NCI-H748 (cell line): Measurements from ENCODE around the gene CHRM4.
"Not testable (repeated sequence)": the region's sequence is repeated elsewhere in the genome, so short reads cannot be mapped to it uniquely, and the experiment has no call there.

ENCODE experiments used
- DNase-seq: peaks from one replicate; lab custom pipeline; 2025; ENCODE audit not compliant: unreplicated experiment; lab: John Stamatoyannopoulos, UW

The CHRM4 gene

DNA sequence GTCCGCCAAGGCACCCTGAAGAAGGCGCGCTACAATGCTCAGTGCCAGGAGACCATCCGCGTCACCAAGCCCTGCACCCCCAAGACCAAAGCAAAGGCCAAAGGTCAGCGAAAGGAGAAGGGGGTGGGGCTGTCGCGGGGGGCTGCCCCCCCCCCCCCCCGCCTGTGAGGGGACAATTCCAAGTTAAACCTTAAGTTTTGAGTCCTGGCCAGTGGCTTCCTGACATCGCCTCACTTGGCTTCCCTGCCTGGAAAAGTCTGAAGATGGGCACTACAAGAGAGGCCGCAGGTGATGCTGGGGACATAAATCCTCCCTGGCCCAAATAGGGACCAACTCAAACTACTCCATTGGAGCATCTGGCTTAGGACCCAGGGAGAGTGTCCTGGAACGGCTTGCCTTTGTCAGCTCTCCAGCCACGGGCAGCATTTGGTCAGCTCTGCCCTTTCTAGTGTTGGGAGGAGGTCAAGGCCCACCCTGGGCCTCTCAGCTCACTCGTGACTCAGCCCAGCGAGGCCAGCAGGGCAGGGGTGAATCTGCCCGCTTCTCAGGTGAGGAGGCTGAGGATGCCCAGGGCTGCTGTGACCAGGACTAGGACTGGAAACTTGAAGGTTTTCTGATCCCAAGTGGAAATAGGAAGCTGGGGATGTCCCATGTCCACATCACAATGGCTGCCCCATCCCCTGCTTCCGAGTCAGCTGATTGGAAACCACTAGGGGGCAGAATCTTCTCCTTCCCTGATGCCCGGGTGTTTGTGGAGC is 8.8 kb downstream of the CHRM4 start:
- DNase-seq: peak; percentile 60

GRCh38 chr11:46381819-46382645 is 9.5 kb downstream of the CHRM4 start:
- peak; percentile 55 for DNase-seq

DNA sequence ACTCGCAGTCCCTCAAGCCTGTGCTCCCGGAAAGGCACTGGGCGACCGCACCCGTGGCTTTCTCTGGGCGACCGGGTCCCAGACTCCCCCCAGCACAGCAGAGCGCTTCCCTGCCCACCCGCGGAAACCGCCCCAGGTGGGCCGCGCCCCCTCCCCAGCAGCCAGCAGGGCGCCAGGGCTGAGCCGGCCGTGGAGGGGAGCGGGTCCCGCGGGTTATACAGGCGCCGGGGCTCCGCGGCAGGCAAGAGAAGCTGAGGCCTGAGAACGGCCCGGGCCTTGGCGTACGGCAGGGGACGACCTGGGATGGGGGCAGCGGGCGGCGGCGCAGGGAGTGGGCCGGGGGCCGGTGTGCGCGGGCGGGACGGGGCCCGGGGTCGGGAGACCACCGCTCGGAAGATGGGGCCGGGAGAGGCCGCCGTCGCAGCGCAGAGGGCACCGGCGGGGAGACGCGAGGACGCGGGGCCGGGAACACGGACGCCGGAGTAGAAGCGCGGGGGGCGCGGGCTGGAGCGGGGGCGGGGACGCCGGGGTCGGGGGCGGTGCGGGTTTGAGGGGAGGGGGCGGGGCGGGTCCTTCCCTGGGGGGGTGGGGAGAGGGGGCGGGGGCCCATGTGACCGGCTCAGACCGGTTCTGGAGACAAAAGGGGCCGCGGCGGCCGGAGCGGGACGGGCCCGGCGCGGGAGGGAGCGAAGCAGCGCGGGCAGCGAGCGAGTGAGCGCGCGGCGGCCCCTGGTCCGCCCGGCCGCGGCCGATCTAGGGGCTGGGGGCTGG is 10.3 kb downstream of the CHRM4 start, which contains the start of gene MDK:
Gene MDK, plus strand, starts transcription at position 622 of the 771 bp plus-strand sequence. CDS start 389 bp downstream, outside the sequence.
- peak; percentile 55 for DNase-seq

DNA sequence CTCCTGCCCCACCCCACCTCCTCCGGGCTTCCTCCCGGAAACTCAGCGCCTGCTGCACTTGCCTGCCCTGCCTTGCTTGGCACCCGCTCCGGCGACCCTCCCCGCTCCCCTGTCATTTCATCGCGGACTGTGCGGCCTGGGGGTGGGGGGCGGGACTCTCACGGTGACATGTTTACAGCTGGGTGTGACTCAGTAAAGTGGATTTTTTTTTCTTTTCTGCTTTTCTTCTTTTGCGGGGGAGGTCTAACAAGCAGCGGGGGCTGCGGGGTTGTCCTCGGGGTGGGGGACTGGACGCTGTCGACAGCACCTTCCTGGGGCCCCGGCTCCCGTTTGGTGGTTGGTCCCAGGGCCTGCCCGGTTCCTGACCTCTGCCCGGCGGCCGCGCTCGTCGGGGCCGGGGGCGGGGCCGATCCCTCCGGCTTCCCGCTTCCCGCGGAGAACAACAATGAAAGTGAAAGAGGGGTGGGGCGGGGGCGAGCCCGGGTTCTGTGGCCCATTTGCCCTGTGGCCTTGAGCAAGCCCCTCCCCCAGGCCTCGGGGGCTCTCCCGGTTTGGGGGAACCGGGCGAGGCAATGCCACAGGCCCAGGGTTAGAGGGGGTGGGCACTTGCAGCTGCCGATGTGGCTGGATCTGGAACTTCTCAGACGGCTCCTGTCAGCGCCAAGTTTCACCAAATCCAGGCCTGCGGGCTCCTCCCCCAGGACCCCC is 11.1 kb downstream of the CHRM4 start:
- peak; percentile 60 for DNase-seq

GRCh38 chr11:46379482-46380293 is 11.9 kb downstream of the CHRM4 start:
- DNase-seq: peak; percentile 62

DNA sequence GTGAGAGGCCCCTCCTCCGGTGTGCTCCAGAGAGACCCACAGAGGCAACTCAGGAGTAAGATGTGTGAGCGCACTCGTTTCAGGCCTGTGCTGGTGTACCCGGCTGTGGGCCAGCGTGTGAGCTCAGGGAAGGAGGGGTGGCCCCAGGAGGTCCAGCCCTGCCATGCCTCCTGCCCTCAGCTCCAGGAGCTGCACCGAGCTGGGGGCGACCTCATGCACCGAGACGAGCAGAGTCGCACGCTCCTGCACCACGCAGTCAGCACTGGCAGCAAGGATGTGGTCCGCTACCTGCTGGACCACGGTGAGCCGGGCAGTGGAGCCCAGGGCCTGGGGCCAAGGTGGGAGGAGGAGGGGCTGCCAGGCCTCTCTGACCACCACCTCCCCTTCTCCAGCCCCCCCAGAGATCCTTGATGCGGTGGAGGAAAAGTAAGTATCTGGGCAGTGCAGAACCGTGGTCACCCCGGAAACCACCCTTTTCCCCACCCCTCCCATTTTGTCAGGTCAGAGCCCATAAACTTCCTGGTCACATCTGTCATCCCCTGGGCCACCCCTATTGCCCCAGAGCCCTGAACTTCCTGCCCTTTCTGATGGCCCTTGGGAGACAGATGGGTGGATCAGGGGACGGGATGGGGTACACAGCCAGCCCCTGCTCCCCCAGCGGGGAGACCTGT is 12.6 kb downstream of the CHRM4 start:
- DNase-seq: no peak

DNA sequence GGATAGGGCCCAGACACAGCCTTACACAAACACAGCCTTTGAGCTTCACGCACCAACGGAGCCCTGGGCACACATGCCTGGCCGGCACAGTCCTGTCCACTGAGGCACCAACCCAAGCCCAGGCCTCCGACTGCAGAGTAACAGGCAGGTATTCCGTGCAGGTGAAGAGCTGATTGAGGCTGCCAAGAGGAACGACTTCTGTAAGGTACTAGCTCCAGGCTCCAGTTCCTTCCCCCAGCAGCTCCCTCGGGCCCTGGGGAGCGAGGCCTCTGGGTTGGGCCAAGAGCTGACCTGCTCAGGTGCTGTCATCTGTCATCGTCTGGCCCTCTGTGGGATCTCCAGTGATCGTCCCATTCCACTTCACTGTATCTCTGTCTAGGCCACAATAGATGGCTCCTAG is 13.3 kb downstream of the CHRM4 start:
- no peak for DNase-seq

- no peak for DNase-seq
Observed at GRCh38 chr11:46377831-46378230, 13.7 kb downstream of the CHRM4 start.

GRCh38 chr11:46377290-46377689 is 14.3 kb downstream of the CHRM4 start:
- no peak for DNase-seq

DNA sequence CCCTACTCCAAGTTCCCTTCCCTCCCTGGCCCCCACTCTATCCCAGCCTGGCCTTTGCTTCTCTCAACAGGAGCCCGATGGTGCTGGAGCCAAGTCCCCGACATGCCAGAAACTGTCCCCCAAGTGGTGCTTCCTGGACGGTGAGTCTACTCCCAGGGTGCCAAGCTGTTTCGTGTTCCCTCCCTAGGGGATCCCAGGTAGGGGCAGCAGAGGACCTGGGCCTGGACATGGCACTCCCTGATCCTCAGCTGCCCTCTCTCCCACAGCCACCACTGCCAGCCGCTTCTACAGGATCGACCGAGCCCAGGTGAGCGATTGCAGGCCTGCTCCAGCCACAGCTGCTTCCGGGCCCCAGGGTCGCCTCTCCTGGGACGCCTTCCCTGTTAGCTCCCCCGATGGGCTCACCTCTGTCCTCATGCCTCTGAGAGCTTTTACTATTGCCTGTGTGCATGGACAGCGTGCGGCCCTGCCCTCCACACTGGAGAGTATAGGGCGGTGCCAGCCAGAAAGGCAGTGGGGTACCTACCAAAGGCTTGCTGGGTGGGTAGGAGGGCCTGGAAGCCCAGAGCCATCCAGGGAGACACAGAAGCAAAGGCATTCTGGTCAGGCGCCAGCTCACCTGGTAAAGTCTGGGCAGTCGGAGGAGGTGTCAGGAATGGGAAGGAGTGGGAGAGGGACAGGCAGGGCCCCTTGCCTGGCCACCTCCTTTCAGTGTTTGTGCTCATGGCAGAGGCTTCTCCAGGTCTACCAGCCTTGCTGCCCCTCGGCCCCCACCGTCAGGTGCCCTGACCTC is 15.1 kb downstream of the CHRM4 start:
- no peak for DNase-seq

GRCh38 chr11:46375392-46376101 is 16.0 kb downstream of the CHRM4 start:
- no peak for DNase-seq

DNA sequence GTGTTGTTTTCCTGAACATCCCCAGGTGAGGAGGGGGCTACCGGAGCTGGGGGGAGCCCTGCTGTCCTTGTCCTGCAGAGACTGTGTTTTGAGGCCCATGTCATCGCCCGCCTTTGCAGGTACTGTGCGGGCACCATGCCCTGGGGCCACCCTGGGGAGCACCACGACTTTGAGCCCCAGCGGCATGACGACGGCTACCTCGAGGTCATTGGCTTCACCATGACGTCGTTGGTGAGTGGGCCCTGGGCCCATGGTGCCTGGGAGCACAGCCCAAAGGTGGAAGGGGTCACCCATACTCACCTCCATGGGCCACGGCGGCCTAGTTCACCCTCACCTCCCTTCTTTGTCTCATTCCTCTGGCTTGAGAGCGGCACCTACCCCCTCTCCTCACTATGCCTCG is 16.8 kb downstream of the CHRM4 start:
- DNase-seq: no peak

- no peak for DNase-seq
Observed at GRCh38 chr11:46373787-46374740, 17.5 kb downstream of the CHRM4 start.

- not testable (repeated sequence) for DNase-seq
Observed at GRCh38 chr11:46372501-46372900, 19.1 kb downstream of the CHRM4 start.

GRCh38 chr11:46372086-46372485 is 19.5 kb downstream of the CHRM4 start:
- DNase-seq: no peak

DNA sequence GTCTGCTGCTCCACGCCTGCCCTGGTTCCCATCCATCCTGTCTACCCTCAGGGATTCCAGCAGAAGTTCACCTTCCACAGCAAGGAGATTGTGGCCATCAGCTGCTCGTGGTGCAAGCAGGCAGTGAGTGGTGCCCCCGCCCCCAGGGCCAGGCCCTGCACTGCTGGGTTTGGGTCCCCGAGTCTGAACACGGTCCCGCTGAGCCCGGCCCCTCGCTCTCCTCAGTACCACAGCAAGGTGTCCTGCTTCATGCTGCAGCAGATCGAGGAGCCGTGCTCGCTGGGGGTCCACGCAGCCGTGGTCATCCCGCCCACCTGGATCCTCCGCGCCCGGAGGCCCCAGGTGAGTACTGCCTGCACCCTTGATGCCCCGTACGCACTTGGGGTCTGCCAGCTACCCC is 20.3 kb downstream of the CHRM4 start:
- DNase-seq: not testable (repeated sequence)

- no peak for DNase-seq
Observed at GRCh38 chr11:46370253-46370652, 21.3 kb downstream of the CHRM4 start.
